Measurements from ENCODE around the gene CSAD.

CSAD gene

DNA sequence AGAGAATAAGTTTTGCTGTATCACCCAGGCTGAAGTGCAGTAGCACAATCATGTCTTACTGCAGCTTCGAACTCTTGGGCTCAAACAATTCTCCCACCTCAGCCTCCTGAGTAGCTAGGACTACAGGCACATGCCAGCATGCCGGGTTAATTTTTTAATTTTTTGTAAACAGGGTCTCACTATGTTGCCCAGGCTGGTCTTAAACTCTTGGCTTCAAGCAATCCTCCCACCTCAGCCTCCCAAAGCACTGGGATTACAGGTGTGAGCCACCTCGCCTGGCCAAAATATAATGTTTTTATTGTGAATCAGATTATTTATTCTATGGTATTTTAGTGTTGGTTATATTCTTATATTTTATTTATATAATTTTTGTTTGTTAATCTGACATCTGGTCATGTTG lies 4.0 kb downstream of the CSAD start:
- H4K8ac ChIP-seq (ENCODE audit: low read depth, low read length) = no peak overlapping the region
- H3K79me1 ChIP-seq (ENCODE audit: low read depth, low read length) = no peaks in the 10 kb centered on the region
- no peak overlapping the region for H2BK5ac ChIP-seq (ENCODE audit: low read length)
- H2BK15ac ChIP-seq (ENCODE audit: low read length) = no peak overlapping the region
- H3K27ac ChIP-seq (replicated peaks; ENCODE audit: low read length) = no peak overlapping the region
- peaks cover 0 to under 1% of the 10 kb centered on the region in 2 donors for H3K9me3 ChIP-seq (replicated peaks in 1 of 2; ENCODE audit: control insufficient read depth in 2 of 2, insufficient read depth in 1 of 2, low read depth in 1 of 2, low read length in 2 of 2)
- no peak overlapping the region for H3K4me3 ChIP-seq (ENCODE audit: low read length in 2 of 2)
- no peak overlapping the region for H3K4ac ChIP-seq (ENCODE audit: low read length)
- no peak overlapping the region for H3K18ac ChIP-seq (ENCODE audit: low read length)
- peaks cover 7 to 15% of the 10 kb centered on the region in 2 donors for H3K4me1 ChIP-seq (ENCODE audit: control insufficient read depth in 2 of 2, insufficient read depth in 1 of 2, low read depth in 1 of 2, low read length in 2 of 2)
- no peak overlapping the region for H2BK12ac ChIP-seq (ENCODE audit: low read length)
- H3K14ac ChIP-seq (ENCODE audit: low read length) = no peak overlapping the region
- no CpG with 5 or more reads among the region's 3 CpGs for WGBS, 2 donors (ENCODE audit: extremely low coverage in 2 of 2, insufficient read length in 2 of 2, insufficient replicate concordance in 1 of 2)
- H2BK120ac ChIP-seq (ENCODE audit: low read depth, low read length) = no peak overlapping the region
- H3K23ac ChIP-seq (ENCODE audit: low read depth, low read length, poor library complexity) = no peak overlapping the region
- H3K27me3 ChIP-seq (ENCODE audit: control insufficient read depth in 3 of 3, insufficient read depth in 3 of 3, low read depth in 1 of 3, low read length in 3 of 3) = no peaks in the 10 kb centered on the region
- no peak overlapping the region for H2AFZ ChIP-seq (ENCODE audit: low read length)
- no peak for DNase-seq (ENCODE audit: low spot score)
- H4K91ac ChIP-seq (ENCODE audit: low read depth, low read length, poor library complexity) = no peak overlapping the region
- peaks cover 0 to 2% of the 10 kb centered on the region in 2 donors for H3K36me3 ChIP-seq (replicated peaks in 1 of 2; ENCODE audit: control insufficient read depth in 2 of 2, insufficient read depth in 2 of 2, low read length in 2 of 2)
- no peak overlapping the region for H2AK5ac ChIP-seq (ENCODE audit: low read depth, low read length)
- no peak overlapping the region for H3K4me2 ChIP-seq (ENCODE audit: insufficient read depth, low read length, poor library complexity, severe bottlenecking)
- no peak overlapping the region for H3K9ac ChIP-seq (ENCODE audit: low read depth, low read length, poor library complexity)

- H2BK15ac ChIP-seq (ENCODE audit: low read length) = no peak overlapping the region
- H4K91ac ChIP-seq (ENCODE audit: low read depth, low read length, poor library complexity) = no peak overlapping the region
- no peaks in the 10 kb centered on the region for H3K79me1 ChIP-seq (ENCODE audit: low read depth, low read length)
- H3K36me3 ChIP-seq (replicated peaks in 1 of 2; ENCODE audit: control insufficient read depth in 2 of 2, insufficient read depth in 2 of 2, low read length in 2 of 2) = peaks cover 2% of the 10 kb centered on the region in 2 donors
- H2BK5ac ChIP-seq (ENCODE audit: low read length) = no peak overlapping the region
- DNase-seq (ENCODE audit: low spot score) = peak; percentile 12
- H3K9ac ChIP-seq (ENCODE audit: low read depth, low read length, poor library complexity) = no peak overlapping the region
- no peaks in the 10 kb centered on the region for H3K27me3 ChIP-seq (ENCODE audit: control insufficient read depth in 3 of 3, insufficient read depth in 3 of 3, low read depth in 1 of 3, low read length in 3 of 3)
- H3K4ac ChIP-seq (ENCODE audit: low read length) = no peak overlapping the region
- no peak overlapping the region for H2AK5ac ChIP-seq (ENCODE audit: low read depth, low read length)
- no peak overlapping the region for H2BK120ac ChIP-seq (ENCODE audit: low read depth, low read length)
- H3K14ac ChIP-seq (ENCODE audit: low read length) = no peak overlapping the region
- H3K4me2 ChIP-seq (ENCODE audit: insufficient read depth, low read length, poor library complexity, severe bottlenecking) = no peak overlapping the region
- no peak overlapping the region for H3K23ac ChIP-seq (ENCODE audit: low read depth, low read length, poor library complexity)
- H3K4me3 ChIP-seq (ENCODE audit: low read length in 2 of 2) = peak overlapping the region in 1 of 2 donors; percentile 26
- peak overlapping the region; percentile 50 for H2AFZ ChIP-seq (ENCODE audit: low read length)
- no peak overlapping the region for H2BK12ac ChIP-seq (ENCODE audit: low read length)
- no peak overlapping the region for H3K27ac ChIP-seq (replicated peaks; ENCODE audit: low read length)
- H3K18ac ChIP-seq (ENCODE audit: low read length) = no peak overlapping the region
- H4K8ac ChIP-seq (ENCODE audit: low read depth, low read length) = no peak overlapping the region
- WGBS, 2 donors (ENCODE audit: extremely low coverage in 2 of 2, insufficient read length in 2 of 2, insufficient replicate concordance in 1 of 2) = no CpG with 5 or more reads among the region's 4 CpGs
- H3K9me3 ChIP-seq (replicated peaks in 1 of 2; ENCODE audit: control insufficient read depth in 2 of 2, insufficient read depth in 1 of 2, low read depth in 1 of 2, low read length in 2 of 2) = no peaks in the 10 kb centered on the region
- H3K4me1 ChIP-seq (ENCODE audit: control insufficient read depth in 2 of 2, insufficient read depth in 1 of 2, low read depth in 1 of 2, low read length in 2 of 2) = peaks cover 5 to 10% of the 10 kb centered on the region in 2 donors
Observed at GRCh38 chr12:53174881-53175491, 5.7 kb downstream of the CSAD start.

DNA sequence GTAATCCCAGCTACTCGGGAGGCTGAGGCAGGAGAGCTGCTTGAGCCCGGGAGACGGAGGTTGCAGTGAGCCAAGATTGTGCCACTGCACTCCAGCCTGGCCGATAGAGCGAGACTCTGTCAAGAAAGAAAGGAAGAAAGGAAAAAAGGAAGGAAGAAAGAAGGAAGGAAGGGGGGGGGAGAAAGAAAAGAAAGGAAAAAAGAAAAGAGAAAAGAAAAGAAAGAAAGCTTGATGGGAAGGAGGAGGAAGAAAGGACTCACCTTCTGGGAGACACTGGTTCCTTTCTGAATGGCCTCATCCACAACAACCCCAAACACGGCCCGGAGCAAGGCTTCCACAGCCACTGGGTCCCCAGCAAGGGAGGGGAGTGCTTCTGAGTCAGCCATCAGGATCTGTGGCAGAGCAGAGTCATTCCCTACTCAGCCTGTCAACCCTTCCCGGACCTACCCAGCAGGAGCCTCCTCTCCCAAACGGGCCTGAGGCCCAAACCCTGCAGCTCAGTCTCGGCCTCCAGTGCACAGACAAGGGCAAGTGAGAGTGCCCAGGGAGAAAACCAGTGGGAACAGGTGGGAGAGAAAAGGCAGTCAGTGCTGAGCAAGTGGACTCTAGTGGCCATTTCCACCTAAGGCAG lies 7.5 kb downstream of the CSAD start:
- no peak for DNase-seq (ENCODE audit: low spot score)
- Histone ChIP-seq H4K8ac (ENCODE audit: low read depth, low read length) (no peak overlapping the region), H3K4ac (ENCODE audit: low read length) (no peak overlapping the region), H3K23ac (ENCODE audit: low read depth, low read length, poor library complexity) (no peak overlapping the region), H3K27me3 (ENCODE audit: control insufficient read depth in 3 of 3, insufficient read depth in 3 of 3, low read depth in 1 of 3, low read length in 3 of 3) (no peaks in the 10 kb centered on the region), H2BK15ac (ENCODE audit: low read length) (no peak overlapping the region), H3K4me3 (ENCODE audit: low read length in 2 of 2) (peak overlapping the region in 1 of 2 donors; percentile 46), H2AFZ (ENCODE audit: low read length) (no peak overlapping the region), H3K9ac (ENCODE audit: low read depth, low read length, poor library complexity) (peak overlapping the region; percentile 50), H3K4me1 (ENCODE audit: control insufficient read depth in 2 of 2, insufficient read depth in 1 of 2, low read depth in 1 of 2, low read length in 2 of 2) (peaks cover 5 to 9% of the 10 kb centered on the region in 2 donors), H3K14ac (ENCODE audit: low read length) (peak overlapping the region; percentile 14), H2BK12ac (ENCODE audit: low read length) (no peak overlapping the region), H3K9me3 (replicated peaks in 1 of 2; ENCODE audit: control insufficient read depth in 2 of 2, insufficient read depth in 1 of 2, low read depth in 1 of 2, low read length in 2 of 2) (no peaks in the 10 kb centered on the region), H3K27ac (replicated peaks; ENCODE audit: low read length) (no peak overlapping the region), H2AK5ac (ENCODE audit: low read depth, low read length) (no peak overlapping the region), H3K4me2 (ENCODE audit: insufficient read depth, low read length, poor library complexity, severe bottlenecking) (no peak overlapping the region), H3K36me3 (replicated peaks in 1 of 2; ENCODE audit: control insufficient read depth in 2 of 2, insufficient read depth in 2 of 2, low read length in 2 of 2) (peaks cover 4 to 5% of the 10 kb centered on the region in 2 donors), H3K79me1 (ENCODE audit: low read depth, low read length) (no peaks in the 10 kb centered on the region), H3K18ac (ENCODE audit: low read length) (no peak overlapping the region), H2BK5ac (ENCODE audit: low read length) (no peak overlapping the region), H4K91ac (ENCODE audit: low read depth, low read length, poor library complexity) (no peak overlapping the region), H2BK120ac (ENCODE audit: low read depth, low read length) (no peak overlapping the region)
- no CpG with 5 or more reads among the region's 10 CpGs for WGBS, 2 donors (ENCODE audit: extremely low coverage in 2 of 2, insufficient read length in 2 of 2, insufficient replicate concordance in 1 of 2)

DNA sequence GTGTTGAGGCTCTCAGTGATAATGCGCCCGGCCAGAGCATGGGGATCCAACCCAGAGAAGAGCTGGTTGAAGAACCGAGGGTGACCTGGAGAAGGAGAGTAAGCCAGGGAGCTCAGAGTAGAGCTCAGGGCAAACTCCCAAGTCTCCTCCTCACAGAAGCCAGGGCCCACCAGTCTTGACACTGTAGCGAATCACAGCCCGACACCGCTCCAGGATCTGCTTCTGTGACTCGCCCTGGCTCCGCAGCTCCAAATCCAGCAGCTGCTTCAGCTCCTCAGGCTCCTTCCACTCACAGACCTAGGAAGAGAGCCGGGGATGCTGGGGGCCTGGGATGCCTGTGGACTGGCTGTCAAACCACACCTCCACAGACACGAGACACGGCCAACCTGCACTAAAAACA lies 8.4 kb downstream of the CSAD start:
- no peaks in the 10 kb centered on the region for H3K9me3 ChIP-seq (replicated peaks in 1 of 2; ENCODE audit: control insufficient read depth in 2 of 2, insufficient read depth in 1 of 2, low read depth in 1 of 2, low read length in 2 of 2)
- WGBS, 2 donors (ENCODE audit: extremely low coverage in 2 of 2, insufficient read length in 2 of 2, insufficient replicate concordance in 1 of 2) = no CpG with 5 or more reads among the region's 11 CpGs
- peaks cover 4 to 5% of the 10 kb centered on the region in 2 donors for H3K36me3 ChIP-seq (replicated peaks in 1 of 2; ENCODE audit: control insufficient read depth in 2 of 2, insufficient read depth in 2 of 2, low read length in 2 of 2)
- H3K14ac ChIP-seq (ENCODE audit: low read length) = no peak overlapping the region
- no peak overlapping the region for H3K18ac ChIP-seq (ENCODE audit: low read length)
- H2BK15ac ChIP-seq (ENCODE audit: low read length) = no peak overlapping the region
- H2AK5ac ChIP-seq (ENCODE audit: low read depth, low read length) = no peak overlapping the region
- no peak overlapping the region for H2BK12ac ChIP-seq (ENCODE audit: low read length)
- no peak overlapping the region for H2AFZ ChIP-seq (ENCODE audit: low read length)
- no peak overlapping the region for H3K23ac ChIP-seq (ENCODE audit: low read depth, low read length, poor library complexity)
- H3K27me3 ChIP-seq (ENCODE audit: control insufficient read depth in 3 of 3, insufficient read depth in 3 of 3, low read depth in 1 of 3, low read length in 3 of 3) = no peaks in the 10 kb centered on the region
- H4K8ac ChIP-seq (ENCODE audit: low read depth, low read length) = no peak overlapping the region
- DNase-seq (ENCODE audit: low spot score) = no peak
- no peak overlapping the region for H3K4ac ChIP-seq (ENCODE audit: low read length)
- no peaks in the 10 kb centered on the region for H3K79me1 ChIP-seq (ENCODE audit: low read depth, low read length)
- no peak overlapping the region for H2BK5ac ChIP-seq (ENCODE audit: low read length)
- H4K91ac ChIP-seq (ENCODE audit: low read depth, low read length, poor library complexity) = no peak overlapping the region
- no peak overlapping the region for H3K4me3 ChIP-seq (ENCODE audit: low read length in 2 of 2)
- no peak overlapping the region for H3K27ac ChIP-seq (replicated peaks; ENCODE audit: low read length)
- H2BK120ac ChIP-seq (ENCODE audit: low read depth, low read length) = no peak overlapping the region
- peaks cover 5 to 9% of the 10 kb centered on the region in 2 donors for H3K4me1 ChIP-seq (ENCODE audit: control insufficient read depth in 2 of 2, insufficient read depth in 1 of 2, low read depth in 1 of 2, low read length in 2 of 2)
- H3K4me2 ChIP-seq (ENCODE audit: insufficient read depth, low read length, poor library complexity, severe bottlenecking) = no peak overlapping the region
- no peak overlapping the region for H3K9ac ChIP-seq (ENCODE audit: low read depth, low read length, poor library complexity)
